HG03066 (cell line): ENCODE measurements around the gene POTEF.
"Not testable (repeated sequence)": the region's sequence is repeated elsewhere in the genome, so short reads cannot be mapped to it uniquely, and the experiment has no call there.

ENCODE experiments used
- ATAC-seq: cut with Tn5 transposase; IDR thresholded peaks from one replicate; pipeline ENCODE4 v1.9.1; 2021; ENCODE audit warnings: low read depth; ENCODE audit not compliant: unreplicated experiment

POTEF gene

DNA sequence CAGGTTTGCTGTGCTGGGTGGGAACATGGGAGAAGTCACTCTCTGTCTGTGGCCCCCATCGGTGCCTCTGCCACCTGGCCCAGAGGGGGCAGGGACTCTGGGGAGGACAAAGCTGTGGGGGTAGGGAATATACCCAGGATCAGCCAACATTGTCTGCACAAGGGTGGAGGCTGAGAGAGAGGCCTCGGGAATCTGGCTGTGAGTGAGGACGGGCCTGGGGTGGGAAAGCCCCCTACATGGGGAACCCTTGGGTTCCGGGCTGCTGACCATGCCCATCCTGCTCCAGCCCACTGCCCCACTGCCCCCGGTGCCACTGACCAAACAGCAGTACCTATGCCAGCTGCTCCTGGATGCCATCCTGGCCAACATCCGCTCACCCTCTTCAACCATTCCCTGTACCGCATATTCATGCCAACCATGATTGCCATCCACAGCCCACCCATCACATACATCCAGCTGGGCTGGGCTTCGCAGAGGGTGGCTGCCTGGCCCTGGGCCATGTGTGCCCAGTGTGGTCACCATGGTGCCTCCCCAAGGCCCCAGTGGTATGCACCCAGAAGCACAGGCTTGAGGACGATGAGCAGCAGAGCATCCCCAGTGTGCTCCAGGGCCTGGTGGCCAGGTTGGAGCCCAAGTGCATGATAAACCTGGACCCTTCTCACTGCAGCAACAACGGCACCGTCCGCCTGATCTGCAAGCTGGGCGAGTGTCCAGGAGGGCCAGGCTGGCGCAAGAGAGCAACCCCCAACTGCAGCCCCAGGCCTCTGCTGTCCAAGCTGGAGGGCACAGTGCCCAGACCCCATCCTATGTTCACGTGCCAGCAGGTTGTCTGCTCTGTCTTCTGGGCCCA lies 6.9 kb upstream of the POTEF start:
- no peak for ATAC-seq

DNA sequence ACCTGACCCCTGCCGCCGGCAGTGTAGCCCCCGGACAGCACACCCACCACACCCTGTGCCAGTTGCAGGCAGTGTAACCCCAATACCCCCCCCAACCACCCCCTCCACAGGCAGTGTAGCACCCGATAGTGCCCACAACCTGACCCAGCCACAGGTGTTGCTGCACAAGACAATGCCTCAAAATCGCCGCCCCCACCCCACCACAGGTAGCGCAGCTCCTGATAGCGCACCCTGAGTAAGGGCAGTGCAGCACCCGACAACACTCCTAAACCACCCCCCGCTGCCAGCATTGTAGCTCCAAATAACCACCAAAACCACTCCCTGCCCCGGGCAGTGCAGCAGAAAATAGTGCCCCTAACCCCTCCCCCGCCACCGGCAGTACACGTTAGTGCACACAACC lies 558 bp downstream of the POTEF start:
- ATAC-seq = not testable (repeated sequence)

DNA sequence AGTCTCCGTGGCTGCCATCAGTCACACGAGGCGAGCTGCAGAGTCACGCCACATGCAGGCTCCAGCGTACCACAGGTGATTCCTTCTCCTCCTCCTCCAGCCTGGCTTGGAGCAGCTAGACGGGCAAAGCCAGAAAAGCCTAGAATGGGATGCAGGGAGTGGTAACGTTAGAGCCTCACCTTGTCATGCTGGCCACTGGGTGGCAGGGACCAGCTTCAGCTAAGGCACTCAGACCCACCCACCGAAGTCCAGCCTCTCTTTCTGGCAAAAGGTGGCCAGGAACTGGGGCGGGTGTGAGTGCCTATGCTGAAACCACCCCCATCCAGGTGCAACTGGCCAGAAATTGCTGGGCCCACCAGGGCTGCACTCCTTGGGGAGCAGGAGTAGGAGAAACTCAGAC lies 1.3 kb downstream of the POTEF start:
- ATAC-seq = not testable (repeated sequence)

DNA sequence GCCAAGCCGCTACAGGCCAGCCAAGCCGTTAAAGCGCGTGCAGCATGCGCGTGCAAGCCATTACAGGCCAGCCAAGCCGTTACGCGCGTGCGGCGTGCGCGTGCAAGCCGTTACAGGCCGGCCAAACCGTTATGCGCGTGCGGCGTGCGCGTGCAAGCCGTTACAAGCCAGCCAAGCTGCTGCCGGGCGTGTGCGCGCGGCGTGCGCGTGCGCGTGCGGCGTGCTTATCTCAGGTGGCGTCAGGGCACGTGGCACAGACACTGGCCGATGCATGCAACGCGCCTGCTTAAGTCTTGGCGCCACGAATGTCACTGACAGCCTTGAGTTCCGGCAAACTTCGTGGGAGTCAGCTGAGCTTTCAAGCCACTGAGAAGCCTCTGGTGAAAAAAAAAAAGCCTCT lies 8.1 kb downstream of the POTEF start:
- not testable (repeated sequence) for ATAC-seq

DNA sequence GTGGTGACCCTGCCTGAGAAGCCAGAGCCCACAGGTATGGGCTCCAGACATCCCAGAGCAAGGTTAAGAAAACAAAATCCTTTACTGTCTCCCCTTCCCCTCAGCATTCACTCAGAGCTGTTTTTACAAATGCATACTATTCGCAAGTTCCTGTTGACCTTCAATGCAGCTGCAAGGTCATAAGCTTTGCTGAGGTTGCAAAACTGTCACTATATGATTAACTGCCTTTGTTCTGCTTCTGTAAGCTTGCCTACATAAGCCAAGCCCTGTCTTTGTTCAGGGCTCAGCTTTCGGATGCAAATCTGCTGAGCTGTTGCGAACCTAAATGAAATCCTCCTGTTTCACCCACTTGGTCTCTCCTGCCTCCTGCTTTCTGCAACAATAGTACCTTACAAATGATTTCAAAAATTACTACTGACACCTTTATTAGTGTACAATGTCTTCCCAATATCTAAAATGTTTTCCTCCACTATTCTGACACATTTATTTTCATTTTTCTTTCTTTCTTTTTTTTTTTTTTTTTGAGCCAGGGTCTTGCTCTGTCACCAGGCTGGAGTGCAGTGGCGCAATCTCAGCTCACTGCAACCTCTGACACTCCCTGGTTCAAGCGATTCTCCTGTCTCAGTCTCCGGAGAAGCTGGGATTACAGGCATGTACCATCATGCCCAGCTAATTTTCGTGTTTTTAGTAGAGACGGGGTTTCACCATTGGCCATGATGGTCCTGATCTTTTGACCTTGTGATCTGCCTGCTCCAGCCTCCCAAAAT lies 26.2 kb downstream of the POTEF start:
- ATAC-seq = not testable (repeated sequence)

DNA sequence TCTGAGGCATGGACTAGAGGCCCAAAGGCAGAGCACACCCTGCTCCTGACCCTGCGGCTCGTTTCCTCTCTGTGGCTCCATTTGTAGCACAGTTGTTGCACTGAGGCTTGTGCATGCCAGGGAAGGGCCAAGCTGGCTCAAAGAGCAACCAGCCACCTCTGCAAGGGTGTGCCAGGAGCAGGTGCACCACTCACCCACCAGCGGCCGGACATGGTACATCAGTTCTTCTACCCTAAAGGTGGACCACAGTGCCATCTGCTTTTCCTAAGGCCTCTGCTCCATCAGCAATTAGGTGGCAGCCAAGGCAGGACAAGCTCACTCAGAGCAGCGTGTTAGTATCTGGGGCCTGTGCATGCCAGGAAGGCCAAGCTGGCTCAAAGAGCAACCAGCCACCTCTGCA lies 66.4 kb downstream of the POTEF start:
- not testable (repeated sequence) for ATAC-seq

DNA sequence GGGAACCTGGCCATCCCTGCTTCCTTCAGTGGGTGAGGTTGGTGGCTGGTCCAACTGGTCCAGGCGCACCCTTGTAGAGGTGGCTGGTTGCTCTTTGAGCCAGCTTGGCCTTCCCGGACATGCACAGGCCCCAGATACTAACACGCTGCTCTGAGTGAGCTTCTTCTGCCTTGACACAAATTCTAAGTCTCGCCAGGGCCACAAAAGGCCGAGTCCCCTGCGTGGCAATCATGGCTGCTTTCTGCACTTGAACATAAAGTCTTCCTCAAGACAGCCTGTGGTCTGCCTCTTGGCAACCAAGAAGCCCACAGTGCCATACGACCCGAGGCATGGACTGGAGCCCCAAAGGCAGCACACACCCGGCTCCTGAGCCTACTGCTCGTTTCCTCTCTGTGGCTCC lies 69.0 kb downstream of the POTEF start:
- not testable (repeated sequence) for ATAC-seq

DNA sequence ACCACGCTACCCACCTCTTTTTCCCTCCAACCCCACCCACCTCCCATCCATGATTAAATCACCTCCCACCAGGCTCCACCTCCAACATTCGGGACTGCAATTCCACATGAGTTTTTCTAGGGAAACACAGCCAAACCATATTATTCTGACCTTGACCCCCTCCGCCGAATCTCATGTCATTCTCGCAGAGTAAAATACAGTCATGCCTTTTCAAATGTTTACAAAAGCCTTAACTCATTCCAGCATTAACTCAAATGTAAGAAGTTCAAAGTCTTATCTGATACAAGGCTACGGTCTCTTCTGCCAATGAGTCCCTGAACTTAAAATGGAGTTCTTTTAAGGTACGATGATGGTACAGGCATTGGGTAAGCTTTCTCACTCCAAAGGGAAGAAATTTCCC lies 72.7 kb downstream of the POTEF start:
- not testable (repeated sequence) for ATAC-seq

DNA sequence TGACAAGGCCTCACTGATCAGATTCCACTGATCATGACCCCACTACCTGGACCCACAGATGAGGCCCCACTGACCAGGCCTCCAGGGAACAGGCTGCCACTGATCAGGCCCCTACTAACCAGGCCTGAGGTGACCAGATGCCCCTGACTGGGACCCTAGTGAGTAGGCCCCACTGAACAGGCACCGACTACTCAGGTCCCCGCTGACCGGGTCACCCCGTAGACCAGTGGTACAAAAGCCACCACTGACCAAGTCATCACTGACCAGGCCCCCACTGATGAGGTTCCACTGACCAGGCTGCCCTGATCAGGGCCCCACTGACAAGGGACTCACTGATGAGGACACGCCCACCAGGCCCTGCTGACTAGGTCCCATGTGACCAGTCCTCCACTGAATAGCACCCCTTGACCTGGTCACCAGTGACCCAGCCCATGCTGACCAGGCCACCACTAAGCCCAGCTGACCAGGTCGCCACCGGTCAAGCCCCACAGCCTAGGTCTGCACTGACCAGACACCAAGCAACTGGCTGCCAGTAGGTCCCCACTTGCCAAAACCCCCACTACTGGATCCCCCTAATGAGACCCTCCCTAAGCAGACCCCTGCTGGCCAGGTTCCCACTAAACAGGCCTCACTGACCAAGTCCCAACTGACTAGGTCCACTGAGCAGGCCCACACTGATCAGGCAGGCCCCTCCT lies 75.7 kb downstream of the POTEF start:
- not testable (repeated sequence) for ATAC-seq

DNA sequence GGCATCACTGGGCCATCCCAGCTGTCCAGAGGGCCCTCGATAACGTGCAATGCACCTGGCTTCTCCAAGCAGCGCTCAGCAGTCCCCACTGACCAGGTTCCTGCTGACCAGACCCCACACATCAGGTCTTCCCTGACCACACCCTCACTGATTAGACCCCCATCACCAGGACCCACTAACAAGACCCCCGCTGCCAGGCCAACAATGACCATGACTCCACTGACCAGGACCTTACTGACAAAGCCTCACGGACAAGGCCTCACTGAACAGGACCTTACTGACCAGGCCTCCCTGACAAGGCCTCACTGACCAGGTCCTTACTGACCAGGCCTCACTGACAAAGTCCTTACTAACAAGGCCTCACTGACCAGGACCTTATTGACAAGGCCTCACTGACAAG lies 76.6 kb downstream of the POTEF start:
- ATAC-seq = not testable (repeated sequence)

DNA sequence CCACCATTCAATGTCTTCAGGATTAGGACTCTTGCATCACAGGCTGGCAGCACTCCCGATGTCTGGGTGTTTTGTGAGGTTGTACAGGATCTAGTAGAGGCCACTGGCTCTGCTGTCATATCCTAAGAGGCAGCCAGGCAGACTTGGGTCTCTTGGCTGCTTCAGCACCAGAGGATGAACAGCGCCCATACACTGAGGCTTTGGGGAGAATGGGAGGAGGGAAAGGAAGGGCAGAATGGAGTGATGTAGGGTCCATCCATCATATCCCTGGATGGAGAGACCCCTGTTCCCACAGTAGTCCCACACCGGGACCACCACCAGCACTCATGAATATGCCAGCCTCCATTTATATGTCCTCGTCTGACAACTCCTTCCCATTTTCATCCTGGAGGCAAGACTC lies 80.6 kb downstream of the POTEF start:
- ATAC-seq = not testable (repeated sequence)

DNA sequence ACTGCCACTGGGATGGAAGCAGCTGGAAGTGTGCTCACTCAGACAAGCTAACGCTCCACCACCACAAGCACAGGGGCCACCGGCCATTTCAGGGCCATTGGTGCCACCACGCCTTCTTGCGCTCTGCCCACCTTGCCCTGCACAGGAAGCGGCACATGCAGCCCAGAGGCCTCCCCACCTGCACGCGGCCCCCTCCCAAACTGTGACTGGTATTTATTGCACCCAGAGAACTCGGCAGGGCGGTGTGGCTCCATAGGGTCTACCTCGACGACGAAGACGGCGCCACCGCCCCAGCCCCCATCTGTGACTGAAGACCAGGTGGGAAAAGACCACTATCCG lies 90.8 kb downstream of the POTEF start:
- ATAC-seq = not testable (repeated sequence)

DNA sequence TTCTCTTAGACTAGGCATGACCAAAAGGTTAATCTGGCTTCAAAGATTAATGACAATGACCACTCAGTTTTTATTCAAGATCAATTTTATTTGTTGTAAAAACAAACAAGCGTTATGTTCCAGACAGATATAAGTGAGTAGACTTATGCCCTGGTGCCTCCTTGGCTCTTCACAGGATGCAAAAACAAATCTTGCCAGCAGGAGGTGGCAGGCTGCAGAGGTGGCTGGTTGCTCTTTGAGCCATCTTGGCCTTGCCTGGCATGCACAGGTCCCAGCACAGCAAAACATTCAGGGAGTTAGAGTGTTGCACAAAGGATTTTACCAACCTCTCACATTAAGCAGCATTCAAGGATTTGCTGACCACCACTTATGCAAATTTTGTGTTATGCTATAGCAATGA lies 103.1 kb downstream of the POTEF start:
- ATAC-seq = not testable (repeated sequence)
